CD14-positive monocyte (primary cell): ENCODE measurements around the gene ASNSD1. TPM values are rescaled to one million over a fixed set of nuclear protein-coding genes. Genes with fewer than 3 reads are reported as not detected.
"Not testable (repeated sequence)": the region's sequence is repeated elsewhere in the genome, so short reads cannot be mapped to it uniquely, and the experiment has no call there.

Experiments used
- DNase-seq, 3 donors: peaks; one replicate each; pipeline ENCODE4 v3.0.0-alpha.2; 2011 to 2022
- H2AFZ ChIP-seq: 2 replicates; pipeline ENCODE4 v1.6.0; 2012; ENCODE audit warnings: mild to moderate bottlenecking, low read depth, low read length, inconsistent platforms; ENCODE audit not compliant: insufficient read depth, poor library complexity, severe bottlenecking
- H3K27ac ChIP-seq, 2 donors: 1 replicate in 1 of 2; 2 replicates in 1 of 2; pipeline ENCODE4 v1.5.1; 2012 to 2013; ENCODE audit warnings: low read length in 2 of 2, control low read depth in 1 of 2, inconsistent platforms in 1 of 2, low read depth in 1 of 2, mild to moderate bottlenecking in 1 of 2
- H3K27me3 ChIP-seq, 2 donors: one replicate each; pipeline versions ENCODE4 v1.6.0 to v1.6.1; 2011 to 2013; ENCODE audit warnings: low read length in 2 of 2; ENCODE audit not compliant: control insufficient read depth in 2 of 2, insufficient read depth in 2 of 2
- H3K36me3 ChIP-seq, 2 donors: replicated peaks in 1 of 2; 1 replicate in 1 of 2; 2 replicates in 1 of 2; pipeline versions ENCODE4 v1.5.1 to v1.6.1; 2012 to 2013; ENCODE audit warnings: low read length in 2 of 2, control low read depth in 1 of 2, inconsistent platforms in 1 of 2, mild to moderate bottlenecking in 1 of 2; ENCODE audit not compliant: insufficient read depth in 2 of 2, control insufficient read depth in 1 of 2
- H3K4me1 ChIP-seq, 2 donors: 1 replicate in 1 of 2; 2 replicates in 1 of 2; pipeline versions ENCODE4 v1.5.1 to v1.6.1; 2012 to 2013; ENCODE audit warnings: low read length in 2 of 2, control low read depth in 1 of 2, inconsistent platforms in 1 of 2, mild to moderate bottlenecking in 1 of 2, moderate library complexity in 1 of 2; ENCODE audit not compliant: insufficient read depth in 2 of 2, control insufficient read depth in 1 of 2
- H3K4me2 ChIP-seq: replicated peaks from 2 replicates; pipeline ENCODE3; 2012; ENCODE audit warnings: low read length, moderate library complexity, mild to moderate bottlenecking; ENCODE audit not compliant: poor library complexity, severe bottlenecking; ENCODE audit errors: extremely low read depth
- H3K4me3 ChIP-seq, 3 experiments: fragments of 200-600 bp in 1 of 3; sonication (generic) in 1 of 3; replicated peaks in 1 of 3; 1 replicate in 2 of 3; 2 replicates in 1 of 3; pipeline ENCODE4 v1.5.1; 2011 to 2013; ENCODE audit warnings: low read length in 3 of 3, mild to moderate bottlenecking in 3 of 3, control low read depth in 2 of 3, low read depth in 2 of 3, inconsistent platforms in 1 of 3, moderate library complexity in 1 of 3
- H3K79me2 ChIP-seq: 2 replicates; pipeline ENCODE4 v1.6.0; 2012; ENCODE audit warnings: mild to moderate bottlenecking, control low read depth, inconsistent platforms, low read length, moderate library complexity; ENCODE audit not compliant: insufficient read depth
- H3K9ac ChIP-seq: 2 replicates; pipeline ENCODE4 v1.6.0; 2017; ENCODE audit warnings: low read length, mild to moderate bottlenecking; ENCODE audit not compliant: insufficient read depth, poor library complexity, severe bottlenecking
- H3K9me3 ChIP-seq, 2 donors: replicated peaks in 1 of 2; 1 replicate in 1 of 2; 2 replicates in 1 of 2; pipeline versions ENCODE4 v1.5.1 to v1.6.1; 2012 to 2013; ENCODE audit warnings: low read length in 2 of 2, control low read depth in 1 of 2; ENCODE audit not compliant: control insufficient read depth in 1 of 2, insufficient read depth in 1 of 2
- H4K20me1 ChIP-seq: 2 replicates; pipeline ENCODE4 v1.6.0; 2012; ENCODE audit warnings: mild to moderate bottlenecking, low read length, control low read depth, moderate library complexity; ENCODE audit not compliant: insufficient read depth
- H3K27ac Mint-ChIP-seq, 7 donors: one replicate each; pipeline ENCODE4 v1.8.0; 2020; ENCODE audit warnings: mild to moderate bottlenecking in 7 of 7, mixed read lengths in 7 of 7, moderate library complexity in 6 of 7, inconsistent platforms in 2 of 7
- H3K27me3 Mint-ChIP-seq, 3 donors: one replicate each; pipeline ENCODE4 v1.8.0; 2021 to 2022; ENCODE audit warnings: low read depth in 3 of 3, mild to moderate bottlenecking in 3 of 3, mixed read lengths in 3 of 3, moderate library complexity in 3 of 3, inconsistent platforms in 1 of 3
- H3K36me3 Mint-ChIP-seq, 2 donors: one replicate each; pipeline ENCODE4 v1.8.0; 2020; ENCODE audit warnings: mixed read lengths in 2 of 2, inconsistent platforms in 1 of 2, mild to moderate bottlenecking in 1 of 2
- H3K4me1 Mint-ChIP-seq: one replicate; pipeline ENCODE4 v1.8.0; 2020; ENCODE audit warnings: mild to moderate bottlenecking, mixed read lengths
- H3K4me3 Mint-ChIP-seq, 2 donors: one replicate each; pipeline ENCODE4 v1.8.0; 2020; ENCODE audit warnings: mild to moderate bottlenecking in 2 of 2, mixed read lengths in 2 of 2, moderate library complexity in 1 of 2
- H3K9me3 Mint-ChIP-seq, 7 donors: one replicate each; pipeline ENCODE4 v1.8.0; 2020 to 2022; ENCODE audit warnings: mixed read lengths in 7 of 7, mild to moderate bottlenecking in 6 of 7, moderate library complexity in 6 of 7, inconsistent platforms in 2 of 7
- WGBS: methylation state at CpG from one replicate; pipeline ENCODE4 v1.1.5; 2013; ENCODE audit warnings: missing lambda C conversion rate; ENCODE audit not compliant: insufficient coverage; 5-methylcytosine and 5-hydroxymethylcytosine counted together
- intact Hi-C, 2 donors: fragments of 100-400 bp; cut with micrococcal nuclease; formaldehyde crosslinking; loops; one replicate each; pipeline versions ENCODE4 v1.15.0 to v1.15.1; 2023
- polyA plus RNA-seq, 3 donors: library from polyadenylated mRNA; depleted of rRNA in 1 of 3; unstranded in 2 of 3; stranded (reverse) in 1 of 3; fragments of 300-500 nt in 2 of 3; fragments of >200 nt in 1 of 3; fragmentation: Illumina TruSeq in 2 of 3; gene quantifications; 1 replicate in 2 of 3; 2 replicates in 1 of 3; pipeline ENCODE4 v1.2.3, GENCODE V29; 2012 to 2021
- TF ChIP-seq, protein P1 (sequence below): fragments of 200-600 bp; IDR thresholded peaks from one replicate; pipeline ENCODE4 v1.8.0; 2022; ENCODE audit warnings: antibody characterized with exemption, mild to moderate bottlenecking

Gene ASNSD1
- polyA plus RNA-seq, 3 donors = 8.6 to 27.1 (median 26.6) TPM

DNA sequence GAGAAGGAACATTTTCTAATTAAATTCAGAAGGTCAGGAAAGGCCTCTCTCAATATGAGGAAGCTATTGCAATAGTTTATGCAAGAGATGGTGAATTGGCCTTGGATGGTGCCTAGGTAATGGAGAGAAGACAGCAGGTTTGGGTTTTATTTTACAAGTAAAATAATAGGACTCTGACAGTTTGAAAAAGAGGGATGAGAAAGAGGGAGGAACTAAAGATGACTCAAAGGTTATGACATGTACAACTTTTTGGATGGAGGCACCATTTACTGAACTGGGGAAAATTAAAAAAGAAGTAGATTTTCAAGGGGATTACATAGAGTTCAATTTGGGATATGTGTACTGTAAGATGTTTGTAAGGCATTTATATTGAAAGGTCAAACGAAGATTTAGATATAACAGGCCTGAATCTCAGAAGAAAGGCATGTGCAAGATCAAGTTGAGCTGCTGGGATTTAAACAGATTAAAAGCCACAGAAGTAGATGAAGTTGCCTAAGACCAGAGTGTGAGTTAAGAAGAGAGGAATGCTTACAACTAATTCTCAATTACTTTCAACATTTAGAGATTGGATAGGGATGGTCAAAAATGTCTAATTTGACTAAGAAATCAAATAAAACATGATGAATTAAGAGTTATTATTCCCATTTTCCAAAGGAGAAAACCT, 12.3 kb upstream of the ASNSD1 start:
- Mint-ChIP-seq H3K4me3 (no peak overlapping the region), H3K4me1 (no peaks in the 10 kb centered on the region), H3K27me3 (peaks cover 0 to 1% (median 0%) of the 10 kb centered on the region in 3 donors), H3K27ac (no peak overlapping the region), H3K36me3 (no peaks in the 10 kb centered on the region), H3K9me3 (peaks cover 6 to 22% (median 14%) of the 10 kb centered on the region in 7 donors)
- Histone ChIP-seq H3K4me3 (no peak overlapping the region), H3K9me3 (peaks cover 0 to 7% of the 10 kb centered on the region in 2 donors), H3K9ac (no peak overlapping the region), H3K79me2 (no peaks in the 10 kb centered on the region), H3K27ac (no peak overlapping the region), H3K4me2 (no peak overlapping the region), H2AFZ (no peak overlapping the region), H3K27me3 (no peaks in the 10 kb centered on the region), H3K4me1 (no peaks in the 10 kb centered on the region), H3K36me3 (no peaks in the 10 kb centered on the region), H4K20me1 (no peaks in the 10 kb centered on the region)
- intact Hi-C loops = no loop called here
- TF ChIP-seq, protein P1, sequence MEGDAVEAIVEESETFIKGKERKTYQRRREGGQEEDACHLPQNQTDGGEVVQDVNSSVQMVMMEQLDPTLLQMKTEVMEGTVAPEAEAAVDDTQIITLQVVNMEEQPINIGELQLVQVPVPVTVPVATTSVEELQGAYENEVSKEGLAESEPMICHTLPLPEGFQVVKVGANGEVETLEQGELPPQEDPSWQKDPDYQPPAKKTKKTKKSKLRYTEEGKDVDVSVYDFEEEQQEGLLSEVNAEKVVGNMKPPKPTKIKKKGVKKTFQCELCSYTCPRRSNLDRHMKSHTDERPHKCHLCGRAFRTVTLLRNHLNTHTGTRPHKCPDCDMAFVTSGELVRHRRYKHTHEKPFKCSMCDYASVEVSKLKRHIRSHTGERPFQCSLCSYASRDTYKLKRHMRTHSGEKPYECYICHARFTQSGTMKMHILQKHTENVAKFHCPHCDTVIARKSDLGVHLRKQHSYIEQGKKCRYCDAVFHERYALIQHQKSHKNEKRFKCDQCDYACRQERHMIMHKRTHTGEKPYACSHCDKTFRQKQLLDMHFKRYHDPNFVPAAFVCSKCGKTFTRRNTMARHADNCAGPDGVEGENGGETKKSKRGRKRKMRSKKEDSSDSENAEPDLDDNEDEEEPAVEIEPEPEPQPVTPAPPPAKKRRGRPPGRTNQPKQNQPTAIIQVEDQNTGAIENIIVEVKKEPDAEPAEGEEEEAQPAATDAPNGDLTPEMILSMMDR = no peak
- 100% methylated on average over 1 of the region's 1 CpG for WGBS
- no peak for DNase-seq

DNA sequence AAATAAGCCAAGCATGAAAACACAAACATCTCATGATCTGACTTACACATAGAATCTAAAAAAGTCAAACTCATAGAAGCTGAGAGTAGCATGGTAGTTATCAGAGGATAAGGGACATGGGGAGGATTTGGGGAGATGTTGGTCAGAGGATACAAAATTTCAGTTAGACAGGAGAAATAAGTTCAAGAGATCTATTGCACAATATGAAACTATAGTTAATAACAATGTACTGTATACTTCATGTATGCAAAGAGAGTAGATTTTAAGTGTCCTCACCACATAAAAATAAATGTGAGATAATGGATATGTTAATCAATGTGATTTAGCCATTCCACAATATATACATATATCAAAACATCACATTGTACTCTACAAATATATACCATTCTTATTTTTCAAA, 10.0 kb upstream of the ASNSD1 start:
- Histone ChIP-seq H4K20me1 (no peaks in the 10 kb centered on the region), H3K27me3 (no peaks in the 10 kb centered on the region), H3K9ac (no peak overlapping the region), H3K9me3 (peaks cover 0 to 7% of the 10 kb centered on the region in 2 donors), H3K4me3 (no peak overlapping the region), H3K79me2 (no peaks in the 10 kb centered on the region), H3K36me3 (no peaks in the 10 kb centered on the region), H3K27ac (no peak overlapping the region), H2AFZ (no peak overlapping the region), H3K4me2 (no peak overlapping the region), H3K4me1 (no peaks in the 10 kb centered on the region)
- intact Hi-C loops = no loop called here
- Mint-ChIP-seq H3K9me3 (peaks cover 6 to 22% (median 14%) of the 10 kb centered on the region in 7 donors), H3K4me3 (no peak overlapping the region), H3K4me1 (no peaks in the 10 kb centered on the region), H3K27ac (no peak overlapping the region), H3K27me3 (peaks cover 0 to 1% (median 0%) of the 10 kb centered on the region in 3 donors), H3K36me3 (no peaks in the 10 kb centered on the region)
- DNase-seq = no peak
- TF ChIP-seq, protein P1 = no peak

DNA sequence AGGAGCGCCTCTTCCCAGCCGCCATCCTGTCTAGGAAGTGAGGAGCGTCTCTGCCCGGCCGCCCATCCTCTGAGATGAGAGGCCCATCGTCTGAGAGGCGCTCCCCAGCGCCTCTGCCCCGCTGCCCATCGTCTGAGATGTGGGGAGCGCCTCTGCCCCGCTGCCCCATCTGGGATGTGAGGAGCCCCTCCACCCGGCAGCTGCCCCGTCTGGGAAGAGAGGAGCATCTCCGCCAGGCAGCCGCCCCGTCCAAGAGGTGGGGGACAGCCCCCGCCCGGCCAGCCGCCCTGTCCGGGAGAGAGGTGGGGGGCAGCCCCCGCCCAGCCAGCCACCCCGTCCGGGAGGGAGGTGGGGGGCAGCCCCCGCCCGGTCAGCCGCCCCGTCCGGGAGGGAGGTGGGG, 7.8 kb upstream of the ASNSD1 start:
- H3K27me3 ChIP-seq, H3K4me2 ChIP-seq, H3K4me1 Mint-ChIP-seq, H3K27ac Mint-ChIP-seq, H3K9ac ChIP-seq, H3K27me3 Mint-ChIP-seq, H4K20me1 ChIP-seq, H3K36me3 ChIP-seq, H3K4me3 Mint-ChIP-seq, DNase-seq, H3K9me3 ChIP-seq, H3K36me3 Mint-ChIP-seq, H2AFZ ChIP-seq, H3K79me2 ChIP-seq, H3K27ac ChIP-seq, H3K4me3 ChIP-seq, intact Hi-C loops: not testable (repeated sequence)
- H3K9me3 Mint-ChIP-seq = peaks cover 6 to 18% (median 14%) of the 10 kb centered on the region in 7 donors
- peaks cover 8 to 10% of the 10 kb centered on the region in 2 donors for H3K4me1 ChIP-seq
- 99% methylated on average over 20 of the region's 29 CpGs for WGBS
